Astrocyte (in vitro differentiated cells and primary cell): ENCODE results near the gene POLR2F. TPM values are rescaled to one million over a fixed set of nuclear protein-coding genes. Genes with fewer than 3 reads are reported as not detected.
A peak's percentile ranks its signal among the peaks of the same experiment; 100 is the strongest.

ENCODE experiments used
- DNase-seq: peaks from one replicate; pipeline ENCODE4 v3.0.0-alpha.2; 2010; ENCODE audit warnings: low read depth
- FAIRE-seq: peaks from 2 replicates; lab custom pipeline; 2011; peaks lifted over from hg19 to GRCh38; lab: Jason Lieb, UNC
- H2AFZ ChIP-seq: 2 replicates; pipeline ENCODE4 v1.6.0; 2012; ENCODE audit warnings: low read depth, low read length, inconsistent platforms
- H3K27ac ChIP-seq: 2 replicates; pipeline ENCODE4 v1.5.1; 2011; ENCODE audit warnings: low read depth, low read length, inconsistent platforms
- H3K27me3 ChIP-seq: 2 replicates; pipeline ENCODE4 v1.6.0; 2011; ENCODE audit warnings: low read length, inconsistent platforms; ENCODE audit not compliant: insufficient read depth
- H3K36me3 ChIP-seq: 2 replicates; pipeline ENCODE4 v1.5.1; 2011; ENCODE audit warnings: low read length, inconsistent platforms; ENCODE audit not compliant: insufficient read depth
- H3K4me1 ChIP-seq: 2 replicates; pipeline ENCODE4 v1.5.1; 2011; ENCODE audit warnings: low read length, inconsistent platforms; ENCODE audit not compliant: insufficient read depth
- H3K4me2 ChIP-seq: 2 replicates; pipeline ENCODE4 v1.6.0; 2012; ENCODE audit warnings: low read length, inconsistent platforms
- H3K4me3 ChIP-seq: 2 replicates; pipeline ENCODE4 v1.5.1; 2011; ENCODE audit warnings: low read depth, mild to moderate bottlenecking, low read length, inconsistent platforms; ENCODE audit not compliant: insufficient read depth
- H3K79me2 ChIP-seq: 2 replicates; pipeline ENCODE4 v1.6.0; 2012; ENCODE audit warnings: mild to moderate bottlenecking, low read length, inconsistent platforms; ENCODE audit not compliant: insufficient read depth
- H3K9ac ChIP-seq: 2 replicates; pipeline ENCODE4 v1.6.0; 2012; ENCODE audit warnings: mild to moderate bottlenecking, low read length, inconsistent platforms
- H3K9me3 ChIP-seq: 2 replicates; pipeline ENCODE4 v1.5.1; 2012; ENCODE audit warnings: low read depth, mild to moderate bottlenecking, low read length, inconsistent platforms; ENCODE audit not compliant: insufficient read depth
- H4K20me1 ChIP-seq: 2 replicates; pipeline ENCODE4 v1.6.0; 2012; ENCODE audit warnings: low read length, inconsistent platforms; ENCODE audit not compliant: insufficient read depth
- H3K27ac Mint-ChIP-seq: one replicate; pipeline ENCODE4 v1.8.0; 2021; ENCODE audit warnings: mild to moderate bottlenecking, mixed read lengths; ENCODE audit not compliant: unreplicated experiment
- H3K27me3 Mint-ChIP-seq: one replicate; pipeline ENCODE4 v1.8.0; 2021; ENCODE audit warnings: low read depth, mixed read lengths; ENCODE audit not compliant: unreplicated experiment
- H3K36me3 Mint-ChIP-seq: one replicate; pipeline ENCODE4 v1.8.0; 2021; ENCODE audit warnings: low read depth, mixed read lengths; ENCODE audit not compliant: unreplicated experiment
- H3K4me1 Mint-ChIP-seq: one replicate; pipeline ENCODE4 v1.8.0; 2021; ENCODE audit warnings: low read depth, mixed read lengths; ENCODE audit not compliant: unreplicated experiment
- H3K4me3 Mint-ChIP-seq: one replicate; pipeline ENCODE4 v1.8.0; 2021; ENCODE audit warnings: mild to moderate bottlenecking, moderate library complexity, mixed read lengths; ENCODE audit not compliant: unreplicated experiment
- H3K9me3 Mint-ChIP-seq: one replicate; pipeline ENCODE4 v1.8.0; 2021; ENCODE audit warnings: mild to moderate bottlenecking, mixed read lengths; ENCODE audit not compliant: unreplicated experiment
- EZH2 ChIP-seq: IDR thresholded peaks from 2 replicates; pipeline ENCODE4 v1.6.1; 2012; ENCODE audit warnings: mild to moderate bottlenecking, low read length, inconsistent platforms; ENCODE audit not compliant: insufficient read depth
- microRNA-seq: library from miRNA; unstranded; fragments of <30 nt; microRNA quantifications from one replicate; pipeline ENCODE4 v1.2.0, GENCODE V29; 2020
- total RNA-seq: library from RNA; stranded (reverse); gene quantifications from 2 replicates; pipeline ENCODE4 v1.2.1, GENCODE V29; 2021
- TF ChIP-seq, protein P1 (sequence below): IDR thresholded peaks from 2 replicates; pipeline ENCODE4 v1.5.1; 2011; ENCODE audit warnings: low read depth, mild to moderate bottlenecking, inconsistent platforms, low read length, moderate library complexity; ENCODE audit not compliant: insufficient read depth

Gene POLR2F
- total RNA-seq, 1 donor from 2014 or later, result 149 TPM

DNA sequence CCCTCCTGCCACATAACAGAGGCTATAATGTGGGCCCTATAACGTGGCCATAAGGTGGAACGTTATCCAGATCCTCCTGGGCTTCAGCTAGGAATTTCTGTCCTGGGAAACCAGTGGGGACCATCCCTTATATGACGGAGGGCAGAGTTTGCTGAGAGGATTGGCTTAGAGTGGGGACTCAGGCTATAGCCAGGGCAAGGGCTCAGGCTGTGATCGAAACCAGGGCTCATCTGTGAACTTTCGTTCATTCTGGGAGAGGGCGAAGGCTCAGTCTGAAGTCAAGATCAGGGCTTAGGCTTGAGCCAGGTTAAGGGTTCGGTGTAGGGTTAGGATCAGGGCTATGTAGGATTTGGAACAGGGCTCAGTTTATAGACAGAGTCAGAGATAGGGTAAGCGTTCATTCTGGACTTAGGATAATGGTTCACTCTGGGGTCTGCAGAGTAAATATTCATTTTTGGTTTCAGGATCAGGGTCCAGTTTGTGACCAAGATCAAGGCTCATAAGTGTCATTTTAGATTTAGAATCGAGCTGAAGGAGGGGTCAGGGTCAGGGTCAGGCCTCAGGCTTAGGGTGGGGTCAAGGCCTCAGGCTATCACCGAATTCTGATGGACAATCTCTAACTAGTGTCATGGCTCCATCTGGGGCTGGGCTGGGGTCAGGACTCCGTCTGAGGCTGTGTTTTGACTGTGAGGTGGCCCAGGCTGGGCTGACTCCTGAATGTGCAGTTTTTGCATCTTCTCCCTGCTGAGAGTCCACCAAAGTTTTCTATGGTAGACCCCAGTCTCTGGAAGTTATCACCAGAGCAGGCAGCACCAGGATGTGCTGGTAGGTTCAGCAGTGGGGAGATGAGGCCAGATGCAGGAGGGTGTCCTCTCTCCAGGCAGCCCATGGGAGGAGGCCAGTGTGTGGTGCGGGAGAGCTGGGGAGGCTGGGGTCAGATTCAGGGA, 64.7 kb downstream of the POLR2F start:
- no peak overlapping the region for H2AFZ ChIP-seq
- H3K36me3 ChIP-seq, result no peaks in the 10 kb centered on the region
- peaks cover 4% of the 10 kb centered on the region for H3K4me1 Mint-ChIP-seq
- no peaks in the 10 kb centered on the region for H3K9me3 ChIP-seq
- H3K36me3 Mint-ChIP-seq, result peaks cover 4% of the 10 kb centered on the region
- no peak overlapping the region for H3K4me2 ChIP-seq
- TF ChIP-seq EZH2, result no peak
- TF ChIP-seq, protein P1, sequence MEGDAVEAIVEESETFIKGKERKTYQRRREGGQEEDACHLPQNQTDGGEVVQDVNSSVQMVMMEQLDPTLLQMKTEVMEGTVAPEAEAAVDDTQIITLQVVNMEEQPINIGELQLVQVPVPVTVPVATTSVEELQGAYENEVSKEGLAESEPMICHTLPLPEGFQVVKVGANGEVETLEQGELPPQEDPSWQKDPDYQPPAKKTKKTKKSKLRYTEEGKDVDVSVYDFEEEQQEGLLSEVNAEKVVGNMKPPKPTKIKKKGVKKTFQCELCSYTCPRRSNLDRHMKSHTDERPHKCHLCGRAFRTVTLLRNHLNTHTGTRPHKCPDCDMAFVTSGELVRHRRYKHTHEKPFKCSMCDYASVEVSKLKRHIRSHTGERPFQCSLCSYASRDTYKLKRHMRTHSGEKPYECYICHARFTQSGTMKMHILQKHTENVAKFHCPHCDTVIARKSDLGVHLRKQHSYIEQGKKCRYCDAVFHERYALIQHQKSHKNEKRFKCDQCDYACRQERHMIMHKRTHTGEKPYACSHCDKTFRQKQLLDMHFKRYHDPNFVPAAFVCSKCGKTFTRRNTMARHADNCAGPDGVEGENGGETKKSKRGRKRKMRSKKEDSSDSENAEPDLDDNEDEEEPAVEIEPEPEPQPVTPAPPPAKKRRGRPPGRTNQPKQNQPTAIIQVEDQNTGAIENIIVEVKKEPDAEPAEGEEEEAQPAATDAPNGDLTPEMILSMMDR, result no peak
- no peak overlapping the region for H3K27ac Mint-ChIP-seq
- FAIRE-seq, result no peak
- H3K9ac ChIP-seq, result no peak overlapping the region
- H3K27me3 ChIP-seq, result no peaks in the 10 kb centered on the region
- no peaks in the 10 kb centered on the region for H4K20me1 ChIP-seq
- DNase-seq, result no peak
- peaks cover 10% of the 10 kb centered on the region for H3K4me1 ChIP-seq
- H3K9me3 Mint-ChIP-seq, result no peaks in the 10 kb centered on the region
- H3K4me3 ChIP-seq, result no peak overlapping the region
- no peak overlapping the region for H3K4me3 Mint-ChIP-seq
- H3K79me2 ChIP-seq, result no peaks in the 10 kb centered on the region
- H3K27me3 Mint-ChIP-seq, result peaks cover 8% of the 10 kb centered on the region
- H3K27ac ChIP-seq, result no peak overlapping the region

Small RNA genes lying within 50 kb of the gene (microRNA-seq; reads per million reads assigned to microRNA genes)
- not detected for gene MIR4534
- 13.4 reads per million, percentile 41 among the genes with 10 or more reads in this experiment for gene MIR6820

Other genes with a start within 250 kb of the POLR2F start
- gene GCAT, start 145.8 kb upstream of the POLR2F start, total RNA-seq, result 12.8 and 14.3 TPM in 2 replicates
- gene GALR3, start 130.3 kb upstream of the POLR2F start, total RNA-seq, result not detected in 2 replicates
- gene ANKRD54, start 109.4 kb upstream of the POLR2F start, total RNA-seq, result 19.9 and 21.5 TPM in 2 replicates
- gene EIF3L, start 104.3 kb upstream of the POLR2F start, total RNA-seq, result 294 and 323 TPM in 2 replicates
- 124 and 131 TPM in 2 replicates for gene MICALL1, start 47.4 kb upstream of the POLR2F start, total RNA-seq
- not detected in 2 replicates for gene C22orf23, start 98 bp upstream of the POLR2F start, total RNA-seq
- gene SOX10, start 30.9 kb downstream of the POLR2F start, total RNA-seq, result 0.10 and 0.34 TPM in 2 replicates
- gene PICK1, start 103.7 kb downstream of the POLR2F start, total RNA-seq, result 20.7 and 22.9 TPM in 2 replicates
- gene SLC16A8, start 130.5 kb downstream of the POLR2F start, total RNA-seq, result not detected in 2 replicates
- gene BAIAP2L2, start 157.0 kb downstream of the POLR2F start, total RNA-seq, result 0.54 and 0.94 TPM in 2 replicates
- gene PLA2G6, start 228.1 kb downstream of the POLR2F start, total RNA-seq, result 9.7 and 10.0 TPM in 2 replicates
- gene MAFF, start 248.3 kb downstream of the POLR2F start, total RNA-seq, result 12.0 and 18.2 TPM in 2 replicates